Prostate gland (tissue), 2 donors: Measurements from ENCODE around the gene XPR1. TPM values are rescaled to one million over a fixed set of nuclear protein-coding genes. Genes with fewer than 3 reads are reported as not detected.
"Not testable (repeated sequence)": the region's sequence is repeated elsewhere in the genome, so short reads cannot be mapped to it uniquely, and the experiment has no call there.

ENCODE experiments used
- DNase-seq: peaks from one replicate; pipeline ENCODE4 v3.0.0-alpha.2; 2019; ENCODE audit warnings: low spot score
- H3K27ac ChIP-seq, 2 donors: fragments of 200-600 bp; sonication (generic); 2 replicates each; pipeline ENCODE4 v1.5.1; 2017 to 2019
- H3K27me3 ChIP-seq: fragments of 200-600 bp; sonication (generic); replicated peaks from 2 replicates; pipeline ENCODE4 v1.5.1; 2019; ENCODE audit not compliant: insufficient read depth
- H3K36me3 ChIP-seq, 2 donors: fragments of 200-600 bp; sonication (generic); 1 replicate in 1 of 2; 2 replicates in 1 of 2; pipeline versions ENCODE4 v1.5.1 to v1.8.1; 2017 to 2019
- H3K4me1 ChIP-seq: fragments of 200-600 bp; sonication (generic); replicated peaks from 2 replicates; pipeline ENCODE4 v1.5.1; 2019
- H3K4me3 ChIP-seq, 2 donors: fragments of 200-600 bp; sonication (generic); 2 replicates each; pipeline ENCODE4 v1.5.1; 2017 to 2019
- H3K9me3 ChIP-seq: fragments of 200-600 bp; sonication (generic); 2 replicates; pipeline ENCODE4 v1.5.1; 2017
- CTCF ChIP-seq, 4 experiments: fragments of 200-600 bp in 2 of 4; fragments of 450-650 bp in 2 of 4; sonication (generic) in 2 of 4; IDR thresholded peaks; 1 replicate in 3 of 4; 2 replicates in 1 of 4; pipeline ENCODE4 v1.5.1; 2016 to 2019; ENCODE audit warnings: antibody characterized with exemption in 4 of 4, mild to moderate bottlenecking in 2 of 4, moderate library complexity in 2 of 4
- POLR2A ChIP-seq: fragments of 450-650 bp; IDR thresholded peaks from one replicate; pipeline ENCODE4 v1.6.1; 2016; ENCODE audit warnings: antibody characterized with exemption, mild to moderate bottlenecking
- POLR2AphosphoS5 ChIP-seq: sonication (generic); formaldehyde crosslinking; IDR thresholded peaks from one replicate; pipeline ENCODE4 v1.6.1; 2017; ENCODE audit warnings: antibody characterized with exemption
- WGBS: methylation state at CpG from one replicate; pipeline ENCODE4 v1.1.5; 2018; 5-methylcytosine and 5-hydroxymethylcytosine counted together
- intact Hi-C: fragments of 100-400 bp; cut with DNase I; formaldehyde crosslinking; loops from one replicate; pipeline ENCODE4 v1.14.2; 2022
- total RNA-seq, 2 donors: library from RNA; depleted of rRNA; stranded (reverse); fragments of >200 nt; gene quantifications; one replicate each; pipeline ENCODE4 v1.1.0, GENCODE V29; 2016

XPR1 gene
- total RNA-seq, 2 donors from 2014 or later: 17.5 to 70.3 TPM

GRCh38 chr1:180851995-180852887, 220.4 kb downstream of the XPR1 start:
- intact Hi-C loops: no loop called here
- no peaks in the 10 kb centered on the region for H3K9me3 ChIP-seq
- no peak for TF ChIP-seq POLR2AphosphoS5
- TF ChIP-seq POLR2A: no peak
- TF ChIP-seq CTCF (IDR thresholded peaks at IDR 0.05): no peak

DNA sequence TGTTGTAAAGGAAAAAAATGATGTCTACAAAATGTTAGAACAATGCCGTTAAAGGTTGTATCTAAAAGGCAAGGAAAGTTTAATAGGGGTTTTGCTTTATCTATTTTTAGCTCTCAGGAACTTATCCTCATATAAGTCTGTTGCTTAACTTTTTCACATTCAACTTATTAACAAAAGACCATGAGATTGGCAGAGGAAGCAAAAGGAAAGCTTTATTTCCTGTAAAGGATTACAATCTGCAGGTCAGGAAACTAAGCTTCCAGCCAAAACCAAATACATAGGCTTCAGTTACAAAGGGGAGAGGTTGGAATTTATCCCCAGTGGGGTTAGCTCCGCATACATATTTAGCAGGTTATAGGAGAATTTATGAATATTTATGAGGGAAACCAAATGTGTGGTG, 222.2 kb downstream of the XPR1 start:
- WGBS: 35% methylated on average over 2 of the region's 2 CpGs
- Histone ChIP-seq H3K27me3 (no peaks in the 10 kb centered on the region), H3K36me3 (no peaks in the 10 kb centered on the region), H3K27ac (no peak overlapping the region), H3K9me3 (no peaks in the 10 kb centered on the region), H3K4me1 (no peaks in the 10 kb centered on the region), H3K4me3 (no peak overlapping the region)
- DNase-seq: no peak
- intact Hi-C loops: no loop called here
- TF ChIP-seq CTCF (IDR thresholded peaks at IDR 0.05) (no peak), POLR2A (no peak), POLR2AphosphoS5 (no peak)

More at GRCh38 chr1:180851995-180852887, 220.4 kb downstream of the XPR1 start:
- Histone ChIP-seq H3K4me3 (no peak overlapping the region), H3K4me1 (no peaks in the 10 kb centered on the region), H3K27ac (no peak overlapping the region), H3K27me3 (no peaks in the 10 kb centered on the region), H3K36me3 (no peaks in the 10 kb centered on the region)
- WGBS: 96% methylated on average over 8 of the region's 8 CpGs
- no peak for DNase-seq

GRCh38 chr1:180854456-180854855, 222.6 kb downstream of the XPR1 start:
- Histone ChIP-seq H3K4me1 (no peaks in the 10 kb centered on the region), H3K36me3 (no peaks in the 10 kb centered on the region), H3K27me3 (no peaks in the 10 kb centered on the region), H3K27ac (no peak overlapping the region), H3K4me3 (no peak overlapping the region), H3K9me3 (no peaks in the 10 kb centered on the region)
- WGBS: 28% methylated on average over 5 of the region's 5 CpGs
- DNase-seq: no peak
- TF ChIP-seq POLR2A: no peak
- TF ChIP-seq POLR2AphosphoS5: no peak
- TF ChIP-seq CTCF (IDR thresholded peaks at IDR 0.05): no peak
- intact Hi-C loops: no loop called here

DNA sequence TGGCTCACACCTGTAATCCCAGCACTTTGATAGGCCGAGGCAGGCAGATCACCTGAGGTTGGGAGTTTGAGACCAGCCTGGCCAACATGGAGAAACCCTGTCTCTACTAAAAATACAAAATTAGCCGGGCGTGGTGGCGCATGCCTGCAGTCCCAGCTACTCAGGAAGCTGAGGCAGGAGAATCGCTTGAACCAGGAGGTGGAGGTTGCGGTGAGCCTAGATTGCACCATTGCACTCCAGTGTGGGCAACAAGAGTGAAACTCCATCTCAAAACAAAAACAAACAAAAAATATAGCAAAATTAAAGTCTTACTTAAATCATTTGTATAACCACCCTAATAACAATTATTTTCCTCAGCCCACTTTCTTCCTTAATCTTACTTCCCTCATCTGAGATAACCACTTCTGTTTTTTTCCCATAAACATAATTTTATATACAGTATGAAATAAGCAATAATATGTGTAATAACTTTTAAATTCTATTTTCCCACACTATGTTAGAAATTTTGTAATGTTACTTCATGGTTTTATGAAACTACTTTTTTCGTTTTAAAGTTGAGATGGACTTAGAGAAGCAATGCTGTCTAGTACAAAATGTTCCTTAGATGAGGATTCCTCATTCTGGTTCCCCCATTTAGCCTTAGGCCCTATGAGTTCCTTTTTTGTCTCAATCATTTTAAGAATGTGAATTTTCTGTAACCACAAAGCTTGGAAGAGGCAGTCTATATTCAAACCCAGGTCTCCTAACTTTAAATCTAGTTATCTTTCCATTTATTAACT, 226.3 kb downstream of the XPR1 start:
- not testable (repeated sequence) for H3K27ac ChIP-seq

DNA sequence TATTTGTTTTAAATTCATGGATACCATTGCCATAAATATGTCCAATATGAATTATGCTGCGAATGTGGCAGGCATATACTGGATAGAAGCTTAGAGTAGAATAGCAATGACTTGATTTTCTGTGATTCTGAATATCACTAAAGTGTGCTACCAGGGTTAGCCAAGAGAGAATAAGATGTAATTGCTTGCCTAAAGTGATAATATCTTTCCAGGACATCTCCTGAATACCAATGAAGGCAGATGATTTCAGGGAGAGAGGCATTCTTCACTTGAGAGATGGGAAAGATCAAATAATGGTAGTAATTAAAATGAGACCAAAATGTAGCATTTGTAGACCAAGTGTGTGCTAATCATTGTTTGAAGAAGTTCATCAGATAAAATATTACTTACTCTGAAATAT, 227.5 kb downstream of the XPR1 start:
- DNase-seq: no peak
- TF ChIP-seq POLR2A (no peak), POLR2AphosphoS5 (no peak), CTCF (IDR thresholded peaks at IDR 0.05) (no peak)
- WGBS: 95% methylated on average over 1 of the region's 1 CpG

More for the DNA sequence above, 226.3 kb downstream of the XPR1 start:
- intact Hi-C loops, H3K4me3 ChIP-seq, H3K9me3 ChIP-seq, H3K27me3 ChIP-seq, H3K36me3 ChIP-seq, H3K4me1 ChIP-seq, DNase-seq: not testable (repeated sequence)
- 80% methylated on average over 7 of the region's 7 CpGs for WGBS

More for the DNA sequence above, 227.5 kb downstream of the XPR1 start:
- Histone ChIP-seq H3K27me3 (no peaks in the 10 kb centered on the region), H3K4me3 (no peak overlapping the region), H3K36me3 (no peaks in the 10 kb centered on the region), H3K27ac (no peak overlapping the region), H3K4me1 (no peaks in the 10 kb centered on the region), H3K9me3 (no peaks in the 10 kb centered on the region)
- intact Hi-C loops: no loop called here
